ENCODE measurements around the gene XRCC4.
"Not testable (repeated sequence)": the region's sequence is repeated elsewhere in the genome, so short reads cannot be mapped to it uniquely, and the experiment has no call there.

Gene XRCC4

GRCh38 chr5:83312663-83313062 is 235.3 kb downstream of the XRCC4 start:
- no peak overlapping the region for H3K4me3 ChIP-seq (ENCODE audit: low read depth, low read length)
- no peak for DNase-seq (ENCODE audit: low read depth)

DNA sequence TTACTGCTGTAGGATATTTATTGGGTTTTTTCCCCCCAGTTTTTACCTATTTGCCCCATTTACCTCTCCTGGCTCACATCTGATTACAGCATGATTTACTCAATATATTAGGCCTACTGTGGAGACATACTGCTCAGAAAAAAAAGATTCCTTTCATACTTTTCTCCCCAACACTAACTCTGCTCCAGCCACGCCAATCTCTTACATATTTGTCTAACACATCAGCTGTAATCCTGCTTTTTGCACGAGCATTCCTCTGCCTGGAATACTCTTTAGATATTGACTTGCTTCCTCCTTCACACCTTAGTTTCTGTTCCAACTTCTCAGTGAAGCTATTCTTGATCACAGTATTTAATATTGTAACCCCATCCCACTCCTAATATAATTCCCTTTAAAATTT is 236.1 kb downstream of the XRCC4 start:
- no peak overlapping the region for H3K4me3 ChIP-seq (ENCODE audit: low read depth, low read length)
- no peak for DNase-seq (ENCODE audit: low read depth)

DNA sequence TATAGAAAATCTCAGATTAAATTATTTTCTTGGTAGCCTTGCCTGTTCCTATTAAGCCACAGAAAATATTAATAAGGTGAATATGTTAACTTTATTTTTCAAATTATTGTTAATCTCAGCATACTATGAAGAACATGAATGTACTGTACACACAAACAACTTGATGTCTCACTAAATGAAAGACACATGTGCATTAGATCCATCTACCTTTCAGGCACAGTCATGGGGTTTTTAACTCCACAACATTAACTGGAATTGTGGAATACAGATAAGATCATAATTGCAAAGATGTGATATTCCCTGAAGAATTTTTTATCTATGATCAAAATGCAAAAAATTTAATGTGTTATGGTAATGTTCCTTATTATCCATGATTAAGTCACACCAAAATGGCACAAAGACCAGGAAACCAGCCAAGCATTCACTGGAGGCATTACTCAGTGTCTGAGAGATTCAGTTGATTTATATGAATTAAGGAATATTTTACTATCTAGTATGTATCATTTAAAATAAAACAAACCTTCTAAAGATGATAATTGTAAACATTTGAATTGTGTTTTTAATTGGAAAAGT is 244.2 kb downstream of the XRCC4 start:
- H3K4me3 ChIP-seq (ENCODE audit: low read depth, low read length): no peak overlapping the region
- DNase-seq (ENCODE audit: low read depth): no peak

GRCh38 chr5:83322273-83322924 is 245.1 kb downstream of the XRCC4 start:
- DNase-seq (ENCODE audit: low read depth): no peak

GRCh38 chr5:83323557-83324180 is 246.3 kb downstream of the XRCC4 start:
- H3K4me3 ChIP-seq (ENCODE audit: low read depth, low read length): no peak overlapping the region
- DNase-seq (ENCODE audit: low read depth): no peak

More at GRCh38 chr5:83322273-83322924, 245.1 kb downstream of the XRCC4 start:
- no peak overlapping the region for H3K4me3 ChIP-seq (ENCODE audit: low read depth, low read length)

DNA sequence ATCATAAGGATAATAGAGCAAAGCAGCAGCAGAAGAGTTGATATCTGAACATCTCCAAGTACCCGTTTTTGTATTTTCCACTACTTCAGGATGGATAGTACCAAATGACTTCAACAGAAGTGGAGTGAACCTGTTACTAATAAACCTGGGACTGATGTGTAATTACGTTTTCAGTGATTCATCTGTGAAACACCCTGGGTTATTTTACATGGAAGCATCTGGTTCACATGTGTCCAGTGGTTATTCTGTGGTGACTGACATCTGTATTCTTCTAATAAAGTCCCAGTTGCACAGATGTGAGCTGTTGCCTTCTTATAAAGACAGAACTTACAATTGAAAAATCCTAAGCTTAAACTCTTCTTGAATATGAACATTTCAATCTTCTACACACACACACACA is 254.5 kb downstream of the XRCC4 start:
- H3K4me3 ChIP-seq (ENCODE audit: low read depth, low read length): no peak overlapping the region

DNA sequence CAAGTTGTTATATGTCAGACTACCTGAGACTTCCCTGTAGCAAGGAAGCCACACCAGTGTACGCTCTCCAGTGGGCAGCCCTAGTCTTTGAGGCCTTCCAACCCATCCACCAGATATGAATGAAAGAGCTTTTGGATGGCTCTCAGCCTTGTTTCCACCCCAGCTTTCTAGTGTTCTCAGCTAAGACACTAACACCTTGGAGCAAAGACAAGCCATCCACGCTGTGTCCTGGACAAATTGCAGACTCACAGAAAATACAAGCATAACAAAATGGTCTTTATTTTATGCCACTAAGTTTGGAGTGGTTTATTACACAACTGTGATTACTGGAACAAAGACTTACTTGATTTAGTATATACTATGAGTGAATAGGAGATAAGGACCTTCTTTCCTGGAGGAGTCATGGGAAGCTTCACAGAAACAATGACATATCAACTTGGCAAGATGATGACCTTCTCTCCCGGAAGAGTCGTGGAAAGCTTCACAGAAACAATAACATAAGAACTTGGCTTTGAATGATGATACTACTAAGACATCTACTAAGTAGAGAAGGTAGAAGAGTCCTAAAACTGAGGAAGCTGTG is 260.2 kb downstream of the XRCC4 start:
- no peak overlapping the region for H3K4me3 ChIP-seq (ENCODE audit: low read depth, low read length)
- no peak for DNase-seq (ENCODE audit: low read depth)

More for the DNA sequence above, 254.5 kb downstream of the XRCC4 start:
- DNase-seq (ENCODE audit: low read depth): no peak

- DNase-seq (ENCODE audit: low read depth): peak; percentile 10
- H3K4me3 ChIP-seq (ENCODE audit: low read depth, low read length): no peak overlapping the region
Measured at GRCh38 chr5:83340511-83340918, 263.2 kb downstream of the XRCC4 start.

DNA sequence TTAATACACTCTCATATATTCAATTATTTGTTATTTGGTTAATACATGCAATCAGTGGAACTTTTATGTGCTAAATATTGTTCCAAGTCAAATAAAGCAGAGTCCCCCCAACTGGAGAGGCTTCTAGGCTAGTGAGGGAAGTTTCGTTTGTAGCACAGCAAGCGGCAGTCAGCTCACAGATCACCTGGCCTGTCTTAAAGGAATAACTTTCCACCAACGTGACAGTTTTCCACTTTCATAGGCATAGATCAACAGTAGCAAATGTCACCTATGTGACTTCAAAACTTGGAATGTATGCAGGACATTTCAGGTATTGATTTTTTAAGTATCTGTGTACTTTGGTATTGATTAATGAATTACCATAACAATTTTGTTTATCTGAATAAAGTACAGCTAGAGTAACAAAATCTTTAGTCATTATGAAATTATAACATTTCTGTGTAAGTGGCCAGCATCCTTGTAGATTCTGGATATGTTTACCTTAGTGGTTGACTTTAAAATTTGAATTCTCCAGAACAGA is 264.5 kb downstream of the XRCC4 start:
- DNase-seq (ENCODE audit: low read depth): no peak
- H3K4me3 ChIP-seq (ENCODE audit: low read depth, low read length): no peak overlapping the region

DNA sequence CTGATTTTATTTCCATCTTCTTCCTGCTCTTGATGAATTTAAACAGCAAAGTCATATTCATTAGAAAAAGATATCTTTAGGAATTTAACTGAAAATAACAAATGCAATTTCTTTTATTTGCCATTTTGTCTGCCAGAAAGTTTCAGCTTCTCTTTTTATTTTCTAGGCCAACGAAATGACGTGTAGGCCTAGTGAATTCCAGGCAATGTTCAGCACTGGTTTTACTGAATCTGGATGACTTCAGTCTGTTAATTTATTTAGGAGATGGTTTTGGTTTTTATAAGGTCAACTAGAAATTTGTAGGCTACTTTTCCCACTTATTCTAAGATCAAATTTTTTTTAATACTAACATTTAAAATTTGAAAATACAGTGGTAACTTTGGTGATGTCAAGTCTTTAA is 265.1 kb downstream of the XRCC4 start:
- H3K4me3 ChIP-seq (ENCODE audit: low read depth, low read length): no peak overlapping the region
- DNase-seq (ENCODE audit: low read depth): no peak

DNA sequence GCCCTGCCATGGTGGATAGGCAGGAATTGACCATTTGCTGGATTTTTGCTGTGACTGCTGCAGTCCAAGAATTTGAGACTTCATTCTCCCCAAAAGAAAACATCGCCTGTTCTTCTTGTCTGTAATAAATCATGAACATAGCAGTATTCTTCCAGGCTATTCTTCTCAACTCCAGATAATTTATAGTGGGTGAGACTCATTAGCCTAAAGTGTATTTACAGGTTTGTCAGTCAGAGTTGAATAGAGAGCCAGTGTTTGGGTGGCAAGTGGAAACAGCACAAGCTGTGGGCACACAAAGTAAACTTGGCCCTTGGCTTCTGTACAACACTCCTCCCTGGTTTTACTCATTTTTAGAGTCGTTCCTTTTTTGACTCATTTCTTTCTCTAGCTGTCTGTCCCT is 266.0 kb downstream of the XRCC4 start:
- no peak overlapping the region for H3K4me3 ChIP-seq (ENCODE audit: low read depth, low read length)
- DNase-seq (ENCODE audit: low read depth): no peak

DNA sequence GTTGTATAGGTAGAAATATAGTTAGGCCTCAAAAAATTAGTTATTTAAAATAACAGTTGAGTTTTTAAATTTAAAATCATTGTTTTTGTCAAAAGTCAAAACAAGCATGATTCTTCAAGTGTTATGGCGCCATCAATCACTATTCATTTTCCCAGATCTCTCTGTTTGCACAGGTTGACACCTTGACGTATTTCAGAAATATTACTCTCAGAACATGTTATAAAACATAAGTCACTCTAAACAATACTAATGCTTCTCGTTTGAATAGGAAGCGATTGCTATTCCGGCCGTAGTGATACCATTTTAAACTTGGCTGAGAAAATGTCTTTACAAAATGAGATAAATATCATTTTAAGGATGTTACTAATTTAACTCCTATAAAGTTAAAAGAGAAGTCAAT is 268.1 kb downstream of the XRCC4 start:
- no peak overlapping the region for H3K4me3 ChIP-seq (ENCODE audit: low read depth, low read length)
- DNase-seq (ENCODE audit: low read depth): no peak

DNA sequence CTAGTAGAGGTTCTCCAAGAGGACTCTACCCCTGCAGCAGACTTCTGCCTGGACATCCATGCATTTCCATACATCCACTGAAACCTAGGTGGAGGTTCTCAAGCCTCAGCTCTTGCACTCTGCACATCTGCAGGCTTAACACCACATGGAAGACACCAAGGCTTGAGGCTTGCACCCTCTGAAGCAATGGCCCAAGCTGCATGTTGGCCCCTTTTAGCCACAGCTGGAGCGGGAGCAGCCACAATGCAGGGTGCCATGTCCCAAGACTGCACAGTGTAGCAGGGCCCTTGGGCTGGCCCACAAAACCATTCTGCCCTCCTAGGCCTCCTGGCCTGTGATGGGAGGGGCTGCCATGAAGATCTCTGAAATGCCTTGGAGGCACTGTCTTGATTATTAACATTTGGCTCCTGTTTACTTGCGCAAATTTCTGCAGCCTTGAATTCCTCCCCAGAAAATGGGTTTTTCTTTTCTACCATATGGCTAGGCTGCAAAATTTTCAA is 271.0 kb downstream of the XRCC4 start:
- no peak for DNase-seq (ENCODE audit: low read depth)
- no peak overlapping the region for H3K4me3 ChIP-seq (ENCODE audit: low read depth, low read length)

- no peak for DNase-seq (ENCODE audit: low read depth)
- no peak overlapping the region for H3K4me3 ChIP-seq (ENCODE audit: low read depth, low read length)
Measured at GRCh38 chr5:83353231-83353630, 275.9 kb downstream of the XRCC4 start.

DNA sequence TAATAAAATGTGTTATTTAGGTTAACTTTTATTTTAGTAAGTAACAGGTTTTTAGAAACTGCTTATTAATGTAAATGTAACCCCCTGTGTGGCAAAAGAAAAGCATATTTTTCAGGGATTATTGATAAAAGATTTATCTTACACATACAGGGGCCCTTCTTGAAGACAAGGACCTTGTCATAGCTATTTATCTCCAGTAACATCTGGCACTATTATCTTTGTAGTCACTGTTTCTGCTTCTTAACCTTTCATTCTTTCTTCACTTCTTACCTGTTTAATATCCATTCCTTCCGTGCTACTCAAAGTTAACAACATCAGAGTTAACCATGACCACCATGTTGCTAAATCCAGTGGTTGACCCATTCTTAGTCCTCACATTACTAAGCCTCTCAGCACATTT is 276.4 kb downstream of the XRCC4 start:
- DNase-seq (ENCODE audit: low read depth): no peak
- no peak overlapping the region for H3K4me3 ChIP-seq (ENCODE audit: low read depth, low read length)

DNA sequence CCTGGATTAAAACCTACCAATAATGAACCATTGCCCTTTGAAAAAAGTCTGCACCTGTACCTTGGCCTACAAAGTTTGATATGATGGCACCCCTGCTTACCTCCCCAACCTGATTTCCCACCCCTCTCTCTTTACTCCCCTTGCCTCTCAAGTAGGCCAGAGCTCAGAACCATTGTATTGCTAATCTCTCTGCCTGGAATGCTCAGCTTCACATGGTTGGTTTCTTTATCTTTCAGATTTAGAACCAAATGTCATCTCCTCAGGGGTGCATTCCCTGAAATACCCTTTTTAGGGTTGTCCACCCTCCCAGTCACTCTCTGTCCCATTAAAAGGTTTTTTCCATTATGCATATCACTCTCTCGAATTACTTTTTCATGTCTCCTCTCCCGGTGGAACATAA is 277.6 kb downstream of the XRCC4 start:
- H3K4me3 ChIP-seq (ENCODE audit: low read depth, low read length): no peak overlapping the region
- DNase-seq (ENCODE audit: low read depth): no peak

- not testable (repeated sequence) for H3K4me3 ChIP-seq (ENCODE audit: low read depth, low read length); DNase-seq (ENCODE audit: low read depth)
Measured at GRCh38 chr5:83355482-83356014, 278.2 kb downstream of the XRCC4 start.

GRCh38 chr5:83357621-83358231 is 280.4 kb downstream of the XRCC4 start:
- no peak for DNase-seq (ENCODE audit: low read depth)
- H3K4me3 ChIP-seq (ENCODE audit: low read depth, low read length): no peak overlapping the region

DNA sequence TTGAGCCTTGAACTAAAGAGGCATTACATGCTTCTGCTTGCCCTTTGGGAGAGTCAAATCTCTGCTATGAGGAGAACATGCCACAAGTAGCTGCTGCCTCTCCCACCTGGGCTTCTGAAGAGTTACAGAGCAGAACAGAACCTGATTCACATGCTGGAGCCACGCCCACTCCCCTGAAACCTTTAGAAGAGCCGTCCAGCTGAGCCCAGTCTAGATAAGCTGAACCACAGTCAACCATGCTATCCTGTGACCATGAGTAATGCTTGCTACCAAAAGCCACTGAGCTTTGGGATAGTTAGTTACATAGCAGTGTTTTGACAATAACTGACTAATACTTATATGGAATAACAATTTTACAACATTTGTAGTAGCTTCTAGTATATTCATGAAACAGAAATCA is 283.2 kb downstream of the XRCC4 start:
- H3K4me3 ChIP-seq (ENCODE audit: low read depth, low read length): no peak overlapping the region
- DNase-seq (ENCODE audit: low read depth): no peak

DNA sequence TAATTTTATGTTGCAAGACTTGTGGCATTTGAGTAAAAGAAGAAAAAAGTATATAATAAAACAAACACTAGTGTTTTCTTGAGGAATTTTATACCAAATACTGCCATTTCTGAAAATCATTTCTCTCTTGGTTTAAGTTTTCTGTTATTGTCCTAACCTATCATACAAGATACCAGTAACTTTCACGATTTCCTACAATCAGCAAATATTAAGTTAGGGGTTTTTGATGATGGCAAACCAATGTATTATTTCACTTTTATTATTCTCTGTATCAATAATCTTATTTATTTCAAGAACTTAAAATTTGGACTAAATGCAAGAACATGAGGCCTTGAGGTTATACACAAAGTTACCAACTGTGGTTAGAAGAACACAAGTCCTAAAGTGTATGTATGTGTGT is 285.2 kb downstream of the XRCC4 start:
- no peak overlapping the region for H3K4me3 ChIP-seq (ENCODE audit: low read depth, low read length)
- DNase-seq (ENCODE audit: low read depth): no peak
